Fibroblast of pulmonary artery (primary cell): ENCODE data around the gene SORCS2.

Experiments used
- DNase-seq: peaks from one replicate; pipeline ENCODE4 v3.0.0-alpha.2; 2010; ENCODE audit warnings: low read depth
- H3K4me3 ChIP-seq: replicated peaks from 2 replicates; pipeline ENCODE4 v1.5.1; 2011; ENCODE audit warnings: low read depth, mild to moderate bottlenecking, control low read depth, low read length, moderate library complexity
- CTCF ChIP-seq: IDR thresholded peaks from 2 replicates; pipeline ENCODE4 v1.5.1; 2011; ENCODE audit warnings: mild to moderate bottlenecking, control low read depth, low read length, inconsistent platforms; ENCODE audit errors: missing control alignments

Gene SORCS2

GRCh38 chr4:7285244-7286094, 93.1 kb downstream of the SORCS2 start:
- H3K4me3 ChIP-seq: no peak overlapping the region
- no peak for DNase-seq
- no peak for TF ChIP-seq CTCF

- no peak overlapping the region for H3K4me3 ChIP-seq
- TF ChIP-seq CTCF: no peak
- no peak for DNase-seq
These were observed 93.8 kb downstream of the SORCS2 start for GRCh38 chr4:7286170-7286569.

GRCh38 chr4:7286798-7287197, 94.5 kb downstream of the SORCS2 start:
- no peak for TF ChIP-seq CTCF
- no peak for DNase-seq
- no peak overlapping the region for H3K4me3 ChIP-seq

GRCh38 chr4:7287274-7287917, 95.1 kb downstream of the SORCS2 start:
- TF ChIP-seq CTCF: no peak
- no peak for DNase-seq
- H3K4me3 ChIP-seq: no peak overlapping the region

- TF ChIP-seq CTCF: no peak
- DNase-seq: no peak
These were observed 95.6 kb downstream of the SORCS2 start for GRCh38 chr4:7287918-7288280.

GRCh38 chr4:7288751-7289523, 96.6 kb downstream of the SORCS2 start:
- no peak for DNase-seq
- H3K4me3 ChIP-seq: no peak overlapping the region
- no peak for TF ChIP-seq CTCF

More at GRCh38 chr4:7287918-7288280, 95.6 kb downstream of the SORCS2 start:
- no peak overlapping the region for H3K4me3 ChIP-seq
